Ovary (tissue), 3 donors: ENCODE results near the gene SLC2A1.

ENCODE experiments used
- CTCF ChIP-seq, 3 donors: fragments of 450-650 bp in 2 of 3; fragments of 200-600 bp in 1 of 3; IDR thresholded peaks; one replicate each; pipeline versions ENCODE4 v1.5.1 to v1.8.0; 2016 to 2022; ENCODE audit warnings: antibody characterized with exemption in 3 of 3, mild to moderate bottlenecking in 1 of 3
- EP300 ChIP-seq: sonication (generic); formaldehyde crosslinking; IDR thresholded peaks from one replicate; pipeline ENCODE4 v1.6.1; 2017; ENCODE audit warnings: antibody characterized with exemption
- POLR2A ChIP-seq: fragments of 450-650 bp; IDR thresholded peaks from one replicate; pipeline ENCODE4 v1.6.1; 2017; ENCODE audit warnings: antibody characterized with exemption, mild to moderate bottlenecking, moderate library complexity
- donor health status: DM: no; HTN: no; CAD: no.

- TF ChIP-seq POLR2A, result no peak
- no peak for TF ChIP-seq CTCF (IDR thresholded peaks at IDR 0.05)
- TF ChIP-seq EP300, result no peak
These were observed 14.6 kb upstream of the SLC2A1 start for GRCh38 chr1:42973286-42973685.
